ENCODE results near the gene KRTAP10-9.
"Not testable (repeated sequence)": the region's sequence is repeated elsewhere in the genome, so short reads cannot be mapped to it uniquely, and the experiment has no call there.

KRTAP10-9 gene

DNA sequence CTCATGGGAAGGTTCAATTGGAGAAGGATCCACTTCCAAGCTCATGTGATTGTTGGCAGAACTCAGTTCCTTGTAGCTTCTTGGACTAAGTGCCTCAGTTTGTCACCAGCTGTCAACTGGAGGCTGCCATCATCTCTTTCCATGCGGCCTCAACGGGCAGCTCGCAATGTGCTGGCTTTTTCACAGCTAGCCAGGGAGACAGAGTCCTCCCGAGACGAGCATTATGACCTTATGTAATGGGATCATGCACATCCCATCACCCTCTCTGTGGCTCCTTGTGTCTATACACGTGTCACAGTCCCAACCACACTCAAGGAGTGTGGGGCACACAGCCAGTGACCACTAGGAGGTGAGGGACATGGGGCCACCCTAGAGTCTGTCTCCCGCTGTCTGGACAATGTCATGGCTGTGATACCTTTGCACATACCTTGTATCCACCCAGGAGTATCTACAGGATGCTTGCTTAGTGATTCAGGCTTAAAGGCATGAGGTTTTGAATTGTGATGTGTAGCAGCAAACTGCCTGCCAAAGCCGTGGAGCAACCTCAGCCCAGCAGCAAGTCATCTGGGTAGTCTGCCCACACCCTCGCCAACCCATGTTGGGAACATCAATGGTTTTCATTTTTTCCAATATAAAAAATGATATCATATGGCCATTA, 30.7 kb upstream of the KRTAP10-9 start:
- no peak for DNase-seq

DNA sequence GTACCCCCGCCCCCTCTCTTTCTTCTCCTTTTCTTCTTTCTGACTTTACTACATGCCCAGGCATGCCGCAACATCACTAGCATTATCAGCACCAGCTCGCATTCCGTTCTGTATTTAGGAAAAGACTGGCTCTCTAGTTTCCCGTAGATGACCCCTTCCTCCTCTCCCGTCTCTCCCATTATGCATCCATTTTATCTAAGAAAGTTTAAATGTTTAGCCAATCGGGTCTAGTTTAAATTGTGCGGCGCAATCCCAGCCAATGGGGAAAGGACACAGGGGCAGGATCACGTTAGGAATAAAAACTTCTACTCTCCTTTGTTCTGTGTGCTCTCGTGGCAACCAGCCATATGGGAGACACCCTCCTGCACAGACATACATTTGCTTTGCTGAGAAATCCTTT, 28.8 kb upstream of the KRTAP10-9 start:
- no peak for DNase-seq

DNA sequence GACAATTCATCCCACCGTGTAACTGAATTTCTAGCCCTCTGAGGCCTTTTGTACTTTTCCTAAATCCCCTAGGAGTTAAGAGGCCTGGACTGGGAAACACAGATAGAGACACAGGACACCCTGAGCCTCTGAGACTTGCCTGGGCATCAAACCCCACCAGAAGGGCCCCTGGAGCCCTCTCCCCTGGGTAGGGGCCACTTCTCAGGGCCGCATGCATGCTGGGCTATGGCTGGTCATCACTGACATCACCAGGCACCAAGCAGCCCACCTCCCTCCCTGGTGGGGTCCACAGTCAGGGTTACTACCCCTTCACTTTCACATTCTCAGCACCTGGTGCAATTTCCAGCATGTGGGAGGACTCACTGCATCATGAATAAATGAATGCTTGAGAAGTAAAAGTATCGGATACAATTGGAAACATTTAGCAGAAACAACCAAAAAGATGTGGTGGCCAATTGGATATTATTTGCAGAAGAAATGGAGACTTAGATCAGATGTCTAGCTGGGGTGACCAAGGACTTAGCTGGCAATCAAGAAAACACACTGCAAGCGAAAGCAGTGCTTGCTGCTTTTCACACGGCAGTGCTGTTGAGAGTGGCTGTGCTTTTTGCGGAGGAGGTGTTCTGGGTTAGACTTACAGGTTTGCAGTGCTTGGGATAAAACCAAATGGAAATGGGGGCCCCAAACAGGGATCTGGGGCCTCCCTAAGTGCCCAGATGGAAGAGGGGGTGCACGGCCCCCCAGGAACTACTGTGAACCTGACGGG, 27.4 kb upstream of the KRTAP10-9 start:
- no peak for DNase-seq

DNA sequence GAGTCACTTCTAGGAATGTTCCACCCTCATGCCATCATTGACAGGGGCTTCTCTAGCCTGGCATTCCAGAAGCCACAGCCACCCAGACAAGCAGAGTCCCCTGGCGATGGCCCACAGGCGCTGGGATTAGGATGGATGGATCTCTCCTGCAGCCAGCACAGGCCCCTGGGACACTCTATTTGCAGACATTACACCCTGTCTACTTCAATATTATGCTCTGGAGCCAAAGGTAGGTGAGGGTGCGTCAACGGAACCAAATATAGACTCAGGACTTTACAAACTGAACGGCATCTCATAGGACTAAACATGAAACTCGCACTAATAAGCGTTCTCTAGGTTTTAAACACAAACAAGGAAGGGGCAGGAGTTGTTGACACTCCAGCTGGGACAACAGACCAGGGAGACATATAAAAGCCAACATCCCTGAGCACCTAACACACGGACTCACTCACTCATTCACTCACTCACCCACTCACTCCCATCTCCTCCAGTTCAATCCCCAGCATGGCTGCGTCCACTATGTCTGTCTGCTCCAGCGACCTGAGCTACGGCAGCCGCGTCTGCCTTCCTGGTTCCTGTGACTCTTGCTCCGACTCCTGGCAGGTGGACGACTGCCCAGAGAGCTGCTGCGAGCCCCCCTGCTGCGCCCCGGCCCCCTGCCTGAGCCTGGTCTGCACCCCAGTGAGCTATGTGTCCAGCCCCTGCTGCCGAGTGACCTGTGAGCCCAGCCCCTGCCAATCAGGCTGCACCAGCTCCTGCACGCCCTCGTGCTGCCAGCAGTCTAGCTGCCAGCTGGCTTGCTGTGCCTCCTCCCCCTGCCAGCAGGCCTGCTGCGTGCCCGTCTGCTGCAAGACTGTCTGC, 26.5 kb upstream of the KRTAP10-9 start, which contains the start of gene KRTAP10-7:
Gene KRTAP10-7 (plus strand): TSS at position 480 of the 861 bp plus-strand sequence. CDS start 25 bp downstream, at position 505.
- DNase-seq = not testable (repeated sequence)

DNA sequence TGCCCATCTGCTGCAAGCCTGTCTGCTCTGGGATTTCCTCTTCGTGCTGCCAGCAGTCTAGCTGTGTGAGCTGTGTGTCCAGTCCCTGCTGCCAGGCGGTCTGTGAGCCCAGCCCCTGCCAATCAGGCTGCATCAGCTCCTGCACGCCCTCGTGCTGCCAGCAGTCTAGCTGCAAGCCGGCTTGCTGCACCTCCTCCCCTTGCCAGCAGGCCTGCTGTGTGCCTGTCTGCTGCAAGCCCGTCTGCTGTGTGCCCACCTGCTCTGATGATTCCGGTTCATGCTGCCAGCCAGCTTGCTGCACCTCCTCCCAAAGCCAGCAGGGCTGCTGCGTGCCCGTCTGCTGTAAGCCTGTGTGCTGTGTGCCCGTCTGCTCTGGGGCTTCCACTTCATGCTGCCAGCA, 25.8 kb upstream of the KRTAP10-9 start:
- not testable (repeated sequence) for DNase-seq

DNA sequence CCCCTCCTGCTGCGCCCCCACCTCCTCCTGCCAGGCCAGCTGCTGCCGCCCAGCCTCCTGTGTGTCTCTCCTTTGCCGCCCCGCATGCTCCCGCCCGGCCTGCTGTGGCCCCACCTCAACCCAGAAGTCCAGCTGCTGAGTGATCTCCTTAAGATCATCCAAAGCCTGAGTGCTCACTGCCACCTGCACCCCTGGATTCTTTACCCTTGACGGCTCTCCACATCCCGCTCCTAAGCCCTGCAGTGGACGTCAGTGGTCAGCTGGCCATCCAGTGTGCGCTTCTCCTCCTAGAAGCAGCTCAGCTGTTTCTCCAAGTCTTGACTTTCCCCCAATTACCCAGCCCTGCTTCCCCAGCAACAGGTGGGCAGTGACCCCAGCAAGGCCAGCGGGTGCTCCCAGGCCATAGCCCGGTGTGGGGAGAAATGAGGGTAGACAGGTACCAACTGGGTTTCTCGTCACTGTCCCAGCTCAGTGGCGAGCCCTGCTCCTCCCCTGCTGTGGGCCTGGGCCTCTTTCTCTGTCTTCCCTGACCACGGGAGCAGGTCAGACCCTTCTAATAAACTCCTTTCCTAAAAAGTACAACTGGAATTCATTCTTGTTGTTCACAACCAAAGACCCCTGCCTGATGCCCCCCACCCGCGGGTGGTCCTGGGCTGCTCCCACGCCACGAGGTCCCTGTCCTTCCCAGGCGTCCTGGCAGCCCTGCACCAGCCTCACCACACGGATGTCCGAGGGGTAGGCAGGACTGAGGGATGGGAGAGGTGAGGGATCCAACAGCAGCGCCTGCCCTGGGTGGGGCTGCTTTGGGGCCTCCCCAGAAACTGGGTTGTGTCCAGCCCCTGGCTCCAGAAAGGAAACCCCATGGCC, 25.1 kb upstream of the KRTAP10-9 start:
- no peak for DNase-seq

DNA sequence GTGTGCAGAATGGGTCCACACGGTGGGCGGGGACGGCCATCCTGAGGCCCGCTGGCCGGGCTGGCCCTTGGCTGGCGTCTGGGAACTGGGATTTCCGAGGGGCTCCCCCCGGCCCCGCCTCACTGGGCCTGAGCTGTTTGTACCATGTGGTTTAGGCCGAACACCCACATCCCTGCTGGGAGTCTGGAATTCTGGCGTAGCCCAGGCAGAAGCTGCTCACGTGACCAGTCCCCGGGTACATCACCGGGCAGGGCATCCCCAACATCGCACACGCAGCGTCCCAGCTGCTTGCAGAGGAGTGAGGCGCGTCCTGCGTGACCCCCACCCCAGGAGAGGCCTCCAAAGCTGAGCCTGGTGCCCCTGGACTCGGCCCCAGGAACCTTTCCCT, 24.4 kb upstream of the KRTAP10-9 start:
- no peak for DNase-seq

DNA sequence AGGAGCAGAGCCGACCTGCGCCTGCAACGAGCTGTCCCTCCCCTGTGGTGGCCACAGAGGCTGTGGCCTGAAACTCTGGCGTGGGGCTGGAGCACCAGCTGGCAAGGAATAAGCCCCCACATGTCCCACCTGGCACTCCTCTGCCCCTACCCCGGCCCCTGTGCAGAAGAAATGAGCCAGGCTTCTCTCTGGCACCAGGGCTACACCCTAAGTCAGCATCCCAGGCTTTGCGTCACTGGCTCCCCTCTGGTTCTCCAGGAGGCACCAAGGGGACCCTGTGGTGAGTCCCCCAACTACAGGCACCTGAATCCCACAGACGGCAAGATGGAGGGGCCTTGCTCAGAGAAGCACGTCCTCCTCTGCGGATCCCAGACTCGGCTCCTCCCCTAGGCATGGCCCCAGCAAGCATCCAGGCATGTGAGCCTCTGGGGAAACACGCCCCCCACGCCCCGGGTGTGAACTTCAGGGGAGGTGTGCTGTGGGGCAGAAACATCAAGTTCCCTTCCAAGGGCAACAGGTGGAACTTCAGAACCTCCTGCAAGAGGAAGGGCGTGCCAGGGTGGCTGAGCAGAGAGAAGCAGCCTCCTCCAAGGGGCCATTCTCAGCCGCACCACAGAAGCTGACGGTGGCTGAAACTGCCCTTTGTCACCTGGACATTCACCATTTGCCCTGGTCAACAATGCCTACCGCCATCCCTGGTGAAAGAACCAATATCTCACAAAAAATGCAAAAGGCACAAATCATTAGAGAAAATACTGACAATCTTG, 23.6 kb upstream of the KRTAP10-9 start:
- no peak for DNase-seq

DNA sequence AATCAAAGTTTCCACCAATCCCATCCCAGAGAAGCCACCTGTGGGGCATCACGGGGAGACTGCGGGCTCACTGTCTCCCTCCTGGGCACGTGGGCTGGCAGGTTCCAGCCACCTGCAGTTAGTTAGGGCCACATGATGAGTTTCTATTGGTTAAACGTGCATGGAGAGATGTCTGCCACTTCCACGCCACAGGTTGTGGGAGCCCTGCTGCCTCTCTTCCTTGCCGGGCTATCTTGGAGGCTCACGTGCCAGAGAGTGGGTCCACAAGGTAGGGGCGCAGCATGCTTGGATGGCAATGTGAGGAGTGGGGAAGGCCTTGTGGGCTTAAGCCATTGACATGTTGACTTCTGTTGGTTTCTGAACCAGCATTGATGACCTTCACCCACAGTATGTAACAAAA, 23.0 kb upstream of the KRTAP10-9 start:
- DNase-seq = no peak

DNA sequence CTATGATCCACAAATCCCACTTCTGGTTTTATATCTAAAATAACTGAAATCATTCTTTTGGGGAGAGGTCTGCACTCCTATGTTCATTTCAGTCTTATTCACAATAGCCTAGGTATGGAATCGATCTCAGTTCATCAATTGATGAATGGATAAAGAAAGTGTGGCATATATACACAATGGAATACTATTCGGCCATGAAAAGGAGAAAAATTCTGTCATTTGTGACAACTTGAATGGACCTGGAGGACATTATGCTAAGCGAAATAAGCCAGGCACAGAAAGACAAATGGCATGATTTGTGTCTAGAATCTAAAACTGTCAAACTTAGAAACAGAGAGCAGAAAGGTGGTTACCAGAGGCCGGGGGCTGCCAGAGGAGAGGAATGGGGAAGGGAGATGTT, 20.4 kb upstream of the KRTAP10-9 start:
- DNase-seq = no peak

DNA sequence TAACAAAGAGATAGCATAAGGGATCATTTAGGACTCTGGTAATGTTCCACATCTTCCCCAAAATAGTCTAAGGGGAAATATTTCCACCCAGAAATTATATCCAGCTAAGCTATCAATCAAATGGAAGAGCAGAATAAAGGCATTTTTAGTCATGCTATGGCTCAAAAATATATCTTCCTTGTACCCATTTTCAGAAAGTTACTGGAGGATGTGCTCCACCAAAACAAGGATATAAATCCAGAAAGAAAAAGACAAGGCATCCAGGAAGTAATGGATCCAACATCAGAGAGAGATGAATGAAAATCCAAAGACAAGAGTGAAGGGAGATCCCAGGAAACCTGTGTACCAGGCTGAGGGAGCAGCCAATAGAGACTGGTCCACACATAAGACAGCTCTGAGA, 17.7 kb upstream of the KRTAP10-9 start:
- no peak for DNase-seq

DNA sequence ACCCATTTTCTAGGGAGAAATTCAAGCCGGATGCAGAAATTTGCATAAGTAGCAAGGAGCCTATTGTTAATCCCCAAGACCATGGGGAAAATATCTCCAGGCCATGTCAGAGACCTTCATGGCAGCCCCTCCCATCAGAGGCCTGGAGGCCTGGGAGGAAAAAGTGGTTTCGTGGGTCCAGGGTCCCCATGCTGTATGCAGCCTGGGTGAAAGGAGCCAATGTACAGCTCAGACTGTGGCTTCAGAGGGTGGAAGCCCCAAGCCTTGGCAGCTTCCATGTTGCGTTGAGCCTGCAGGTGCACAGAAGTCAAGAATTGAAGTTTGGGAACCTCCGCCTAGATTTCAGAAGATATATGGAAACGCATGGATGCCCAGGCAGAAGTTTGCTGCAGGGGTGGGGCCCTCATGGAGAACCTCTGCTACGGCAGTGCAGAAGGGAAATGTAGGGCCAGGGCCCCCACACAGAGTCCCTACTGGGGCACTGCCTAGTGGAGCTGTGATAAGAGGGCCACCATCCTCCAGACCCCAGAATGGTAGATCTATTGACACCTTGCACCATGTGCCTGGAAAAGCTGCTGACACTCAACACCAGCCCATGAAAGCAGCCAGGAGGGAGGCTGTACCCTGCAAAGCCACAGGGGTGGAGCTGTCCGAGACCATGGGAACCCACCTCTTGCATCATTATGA, 16.6 kb upstream of the KRTAP10-9 start:
- not testable (repeated sequence) for DNase-seq

DNA sequence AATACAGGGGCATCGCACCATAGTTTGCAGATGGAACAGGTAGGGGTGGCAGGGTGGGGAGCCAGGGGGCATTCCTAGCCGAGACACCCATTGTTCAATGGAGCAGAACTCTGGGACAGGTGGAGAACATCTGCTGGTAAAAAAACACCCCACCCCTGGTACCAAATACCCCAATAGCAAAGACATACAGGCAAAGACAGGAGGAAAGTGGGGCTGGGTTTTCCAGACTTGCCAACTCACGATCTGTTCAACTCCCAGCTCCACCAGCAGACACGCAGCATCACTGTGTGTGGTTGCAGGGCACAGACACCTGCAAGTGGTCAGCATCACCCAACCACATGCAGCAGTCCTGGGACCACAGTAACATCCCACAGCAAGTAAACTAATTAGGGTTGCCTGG, 15.3 kb upstream of the KRTAP10-9 start:
- no peak for DNase-seq

DNA sequence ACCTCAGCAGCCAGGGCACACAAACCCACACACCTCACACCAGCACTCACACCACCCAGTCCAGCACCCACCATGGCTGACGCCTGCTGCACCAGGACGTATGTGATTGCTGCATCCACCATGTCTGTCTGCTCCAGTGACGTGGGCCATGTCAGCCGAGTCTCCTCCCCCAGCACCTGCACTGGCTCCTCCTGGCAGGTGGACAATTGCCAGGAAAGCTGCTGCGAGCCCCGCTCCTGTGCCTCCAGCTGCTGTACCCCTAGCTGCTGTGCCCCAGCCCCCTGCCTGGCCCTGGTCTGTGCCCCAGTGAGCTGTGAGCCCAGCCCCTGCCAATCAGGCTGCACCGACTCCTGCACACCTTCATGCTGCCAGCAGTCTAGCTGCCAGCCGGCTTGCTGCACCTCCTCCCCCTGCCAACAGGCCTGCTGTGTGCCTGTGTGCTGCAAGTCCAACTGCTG, 14.8 kb upstream of the KRTAP10-9 start, which contains the start of gene KRTAP10-8:
Gene KRTAP10-8 (plus strand): TSS at position 51 of the 458 bp plus-strand sequence. CDS start 22 bp downstream, at position 73.
- DNase-seq = no peak

DNA sequence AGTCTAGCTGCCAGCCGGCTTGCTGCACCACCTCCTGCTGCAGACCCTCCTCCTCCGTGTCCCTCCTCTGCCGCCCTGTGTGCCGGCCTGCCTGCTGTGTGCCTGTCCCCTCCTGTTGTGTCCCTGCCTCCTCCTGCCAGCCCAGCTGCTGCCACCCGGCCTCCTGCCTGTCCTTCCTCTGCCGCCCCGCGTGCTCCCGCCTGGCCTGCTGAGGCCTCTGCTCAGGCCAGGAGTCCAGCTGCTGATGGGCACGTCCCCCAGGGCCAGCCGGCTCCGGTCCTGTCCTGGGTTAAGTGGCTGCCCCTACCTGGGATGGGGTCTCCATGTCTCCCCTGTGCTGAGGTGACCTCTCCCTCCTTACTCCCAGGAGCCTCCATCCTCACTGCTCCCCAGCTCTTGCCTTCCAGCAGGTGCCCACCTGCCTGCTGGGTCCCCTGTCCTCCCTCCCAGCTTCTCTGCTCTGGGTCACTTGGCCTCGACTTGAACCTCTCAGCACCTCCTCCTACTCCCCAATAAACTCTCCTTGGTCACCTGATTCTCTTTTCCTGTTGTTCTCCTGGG, 14.1 kb upstream of the KRTAP10-9 start:
- DNase-seq = no peak

DNA sequence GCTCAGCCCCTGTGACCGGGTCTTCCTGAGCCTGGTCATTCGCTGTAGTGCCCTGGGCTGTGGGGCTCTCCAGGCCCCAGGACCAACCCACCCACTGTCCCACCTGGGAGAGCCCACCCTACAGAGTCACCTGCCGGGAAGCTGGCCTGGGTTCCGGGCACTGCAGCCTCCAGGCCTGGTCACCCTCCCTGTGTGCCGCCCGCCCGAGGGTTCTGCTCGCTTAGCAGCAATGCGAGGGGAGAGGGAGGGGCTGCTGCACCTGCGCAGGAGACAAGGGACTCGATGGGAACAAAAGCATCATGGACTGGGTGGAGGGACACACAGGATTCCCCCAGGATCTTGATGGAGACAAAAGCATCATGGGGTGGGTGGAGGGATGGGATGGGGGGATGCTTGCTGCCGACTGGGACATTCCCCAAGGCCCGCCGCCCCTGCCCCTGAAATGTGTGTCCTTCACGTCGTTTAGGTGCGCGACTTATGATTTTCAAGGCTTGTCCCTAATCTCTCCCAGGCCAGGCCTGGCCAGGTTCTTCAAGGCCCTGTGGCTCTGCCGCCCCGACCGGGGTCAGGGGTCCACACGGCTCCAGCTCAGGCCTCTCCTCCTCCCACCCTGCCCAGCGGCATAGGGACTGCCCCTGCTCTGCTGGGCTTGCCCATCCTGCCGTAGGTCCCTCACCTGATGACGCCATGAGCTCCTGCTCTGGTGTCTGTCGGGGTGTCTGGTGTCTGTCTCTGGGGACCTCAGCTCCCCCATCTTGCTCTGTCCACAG, 13.3 kb upstream of the KRTAP10-9 start:
- no peak for DNase-seq

DNA sequence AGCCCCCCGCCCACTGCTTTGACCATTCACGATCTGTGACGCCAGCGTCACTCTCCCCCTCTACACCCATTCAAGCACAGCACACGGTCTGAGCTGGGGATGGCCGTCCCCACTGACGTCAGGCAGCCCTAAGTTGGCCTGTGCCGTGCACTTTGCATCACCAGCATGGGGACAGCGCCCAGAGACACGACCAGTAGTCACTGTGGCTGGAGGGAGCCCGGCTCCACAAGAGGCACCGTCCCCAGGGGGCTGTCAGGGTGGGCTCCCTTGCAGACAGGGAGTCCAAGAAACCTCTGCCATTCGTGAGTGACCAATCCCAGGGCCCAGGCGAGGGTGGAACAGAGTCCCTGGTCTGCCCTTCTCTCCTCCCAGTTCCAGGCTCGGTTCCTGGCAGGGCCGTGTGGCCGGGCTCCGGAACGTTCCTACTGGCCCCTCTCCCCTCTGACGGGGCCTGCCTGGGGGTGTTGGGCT, 12.7 kb upstream of the KRTAP10-9 start:
- no peak for DNase-seq

DNA sequence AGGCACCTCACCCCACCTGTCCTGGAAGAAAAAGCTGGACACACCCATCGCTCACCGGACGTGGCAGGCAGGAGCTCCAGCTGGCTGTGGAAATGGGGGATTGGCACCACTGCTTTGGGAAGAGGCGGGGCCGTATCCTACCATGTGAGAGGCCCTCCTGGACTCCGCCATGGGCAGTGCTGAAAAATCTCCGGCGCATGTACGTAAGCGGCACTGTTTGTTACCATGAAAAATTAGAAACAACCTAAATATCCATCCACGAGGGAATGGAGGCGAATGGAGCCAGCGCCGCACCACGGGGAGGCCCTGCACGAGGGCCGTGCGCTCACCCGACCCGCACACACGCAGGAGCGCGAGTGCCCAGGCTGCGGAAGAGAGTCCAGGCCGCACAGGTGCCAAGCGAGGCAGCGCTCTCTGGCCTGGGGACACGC, 11.9 kb upstream of the KRTAP10-9 start:
- DNase-seq = no peak

DNA sequence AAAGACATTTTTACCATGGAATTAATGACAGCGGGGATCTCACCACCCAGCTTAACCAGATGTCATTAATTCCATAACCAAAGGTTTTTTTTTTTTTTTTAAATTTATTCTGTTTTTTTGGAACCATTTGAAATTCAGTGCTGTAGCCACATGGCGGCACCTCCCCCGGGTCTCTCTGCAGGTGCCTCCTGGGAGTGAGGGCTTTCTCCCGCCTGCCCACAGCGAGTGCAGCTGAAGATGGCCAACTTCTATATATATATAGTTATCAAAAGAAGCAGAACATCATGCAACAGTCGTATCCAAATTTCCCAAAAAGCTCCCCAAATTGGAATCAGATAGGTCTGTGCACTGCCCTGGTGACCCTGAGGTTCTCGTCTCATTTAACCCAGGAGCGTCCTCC, 11.4 kb upstream of the KRTAP10-9 start:
- DNase-seq = no peak
